ENCODE measurements around the gene ZFYVE21. TPM values are rescaled to one million over a fixed set of nuclear protein-coding genes. Genes with fewer than 3 reads are reported as not detected.
A peak's percentile ranks its signal among the peaks of the same experiment; 100 is the strongest.

ZFYVE21 gene
- total RNA-seq, 1 donor from 2014 or later: 41.7 TPM

GRCh38 chr14:103709814-103710213, 5.8 kb upstream of the ZFYVE21 start:
- Mint-ChIP-seq H3K9me3 (no peaks in the 10 kb centered on the region), H3K36me3 (peaks cover 3% of the 10 kb centered on the region), H3K27me3 (no peaks in the 10 kb centered on the region), H3K27ac (no peak overlapping the region), H3K4me1 (ENCODE audit: unreplicated experiment) (peaks cover 14% of the 10 kb centered on the region), H3K4me3 (no peak overlapping the region)
- no peak for DNase-seq (ENCODE audit: extremely low spot score, unreplicated experiment)
- TF ChIP-seq, protein P1, sequence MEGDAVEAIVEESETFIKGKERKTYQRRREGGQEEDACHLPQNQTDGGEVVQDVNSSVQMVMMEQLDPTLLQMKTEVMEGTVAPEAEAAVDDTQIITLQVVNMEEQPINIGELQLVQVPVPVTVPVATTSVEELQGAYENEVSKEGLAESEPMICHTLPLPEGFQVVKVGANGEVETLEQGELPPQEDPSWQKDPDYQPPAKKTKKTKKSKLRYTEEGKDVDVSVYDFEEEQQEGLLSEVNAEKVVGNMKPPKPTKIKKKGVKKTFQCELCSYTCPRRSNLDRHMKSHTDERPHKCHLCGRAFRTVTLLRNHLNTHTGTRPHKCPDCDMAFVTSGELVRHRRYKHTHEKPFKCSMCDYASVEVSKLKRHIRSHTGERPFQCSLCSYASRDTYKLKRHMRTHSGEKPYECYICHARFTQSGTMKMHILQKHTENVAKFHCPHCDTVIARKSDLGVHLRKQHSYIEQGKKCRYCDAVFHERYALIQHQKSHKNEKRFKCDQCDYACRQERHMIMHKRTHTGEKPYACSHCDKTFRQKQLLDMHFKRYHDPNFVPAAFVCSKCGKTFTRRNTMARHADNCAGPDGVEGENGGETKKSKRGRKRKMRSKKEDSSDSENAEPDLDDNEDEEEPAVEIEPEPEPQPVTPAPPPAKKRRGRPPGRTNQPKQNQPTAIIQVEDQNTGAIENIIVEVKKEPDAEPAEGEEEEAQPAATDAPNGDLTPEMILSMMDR (conservative IDR thresholded peaks at IDR 0.05): no peak

GRCh38 chr14:103710771-103711377, 4.7 kb upstream of the ZFYVE21 start:
- Mint-ChIP-seq H3K4me3 (peak overlapping the region; percentile 25), H3K27me3 (peaks cover 3% of the 10 kb centered on the region), H3K36me3 (peaks cover 6% of the 10 kb centered on the region), H3K9me3 (no peaks in the 10 kb centered on the region), H3K27ac (no peak overlapping the region), H3K4me1 (ENCODE audit: unreplicated experiment) (peaks cover 15% of the 10 kb centered on the region)
- TF ChIP-seq, protein P1 (conservative IDR thresholded peaks at IDR 0.05): no peak
- DNase-seq (ENCODE audit: extremely low spot score, unreplicated experiment): no peak

GRCh38 chr14:103711516-103712431, 3.8 kb upstream of the ZFYVE21 start:
- TF ChIP-seq, protein P1 (conservative IDR thresholded peaks at IDR 0.05): no peak
- no peak overlapping the region for H3K27ac Mint-ChIP-seq

DNA sequence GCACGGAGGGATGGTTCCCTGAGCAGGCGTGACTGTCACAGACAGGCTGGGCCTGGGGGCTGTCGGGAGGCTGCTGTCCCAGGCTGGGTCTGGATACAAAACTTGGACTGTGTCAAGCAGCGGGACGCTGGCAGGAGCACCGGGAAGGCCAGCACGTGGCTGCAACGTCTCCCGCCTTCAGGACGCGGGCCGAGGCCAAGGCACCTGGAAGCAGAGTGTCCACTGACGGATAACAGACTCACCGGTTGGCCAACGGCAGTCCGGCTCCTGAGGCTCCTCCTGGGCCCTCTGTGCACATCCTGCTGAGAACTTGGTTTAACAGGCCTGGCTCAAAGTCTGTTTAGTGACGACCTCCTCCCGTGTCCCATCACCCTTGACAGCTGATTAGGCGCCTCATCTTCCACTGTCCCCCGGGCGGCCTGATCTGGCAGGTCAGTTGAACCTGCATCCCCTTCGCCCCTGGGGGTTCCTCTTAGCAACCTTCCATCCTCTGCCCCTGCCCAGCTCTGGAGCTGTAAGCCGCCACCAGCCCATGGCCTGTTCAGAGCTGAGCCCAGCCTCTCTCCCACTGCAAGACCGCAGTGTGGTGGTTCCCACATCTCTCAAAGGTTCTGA, 2.9 kb upstream of the ZFYVE21 start:
- H3K27ac Mint-ChIP-seq: peak overlapping the region; percentile 64
- H3K4me3 Mint-ChIP-seq: peak overlapping the region; percentile 32
- H3K4me1 Mint-ChIP-seq (ENCODE audit: unreplicated experiment): peaks cover 27% of the 10 kb centered on the region
- peaks cover 6% of the 10 kb centered on the region for H3K36me3 Mint-ChIP-seq
- TF ChIP-seq, protein P1 (conservative IDR thresholded peaks at IDR 0.05): no peak
- DNase-seq (ENCODE audit: extremely low spot score, unreplicated experiment): no peak
- H3K27me3 Mint-ChIP-seq: peaks cover 3% of the 10 kb centered on the region
- H3K9me3 Mint-ChIP-seq: no peaks in the 10 kb centered on the region

More at GRCh38 chr14:103711516-103712431, 3.8 kb upstream of the ZFYVE21 start:
- no peak for DNase-seq (ENCODE audit: extremely low spot score, unreplicated experiment)
- no peaks in the 10 kb centered on the region for H3K9me3 Mint-ChIP-seq
- H3K36me3 Mint-ChIP-seq: peaks cover 6% of the 10 kb centered on the region
- peaks cover 17% of the 10 kb centered on the region for H3K4me1 Mint-ChIP-seq (ENCODE audit: unreplicated experiment)
- H3K4me3 Mint-ChIP-seq: no peak overlapping the region
- H3K27me3 Mint-ChIP-seq: peaks cover 3% of the 10 kb centered on the region

DNA sequence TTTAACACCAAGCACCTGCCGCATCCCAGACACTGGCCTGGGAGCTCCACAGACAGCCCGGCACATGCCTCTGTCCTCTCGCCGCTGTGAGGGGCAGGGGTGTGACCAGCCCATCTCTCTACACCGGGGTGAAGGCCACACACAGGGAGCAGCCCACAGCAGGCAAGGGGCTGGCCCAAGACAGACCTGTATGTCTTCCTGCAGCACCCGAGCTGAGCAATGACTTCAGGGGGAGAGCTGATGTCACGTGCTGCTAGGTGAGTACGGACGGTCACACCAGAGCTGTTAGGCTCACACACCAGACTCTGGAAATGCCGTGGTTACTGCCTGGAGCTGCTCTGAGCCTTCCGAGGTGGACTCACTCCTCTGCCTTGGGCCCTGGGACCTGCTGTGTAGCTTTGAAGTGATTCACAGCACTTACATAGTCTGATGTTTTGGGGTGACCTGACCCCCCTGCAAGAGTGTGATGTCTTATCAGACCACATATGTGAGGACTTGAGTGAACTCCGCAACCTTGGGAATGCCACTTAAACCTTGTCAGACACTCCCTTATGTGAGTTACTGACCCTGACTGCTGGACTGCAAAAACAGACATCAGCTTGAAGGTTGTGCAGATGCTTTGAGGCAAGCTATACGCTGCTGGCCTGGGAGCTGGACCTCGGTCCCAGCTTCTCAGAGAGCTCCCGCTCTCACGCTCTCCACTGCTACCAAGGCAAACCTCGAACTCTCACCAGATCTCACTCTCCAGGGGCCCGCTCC, 2.1 kb upstream of the ZFYVE21 start:
- DNase-seq (ENCODE audit: extremely low spot score, unreplicated experiment): no peak
- TF ChIP-seq, protein P1 (conservative IDR thresholded peaks at IDR 0.05): no peak
- Mint-ChIP-seq H3K27ac (peak overlapping the region; percentile 64), H3K9me3 (no peaks in the 10 kb centered on the region), H3K27me3 (peaks cover 3% of the 10 kb centered on the region), H3K4me1 (ENCODE audit: unreplicated experiment) (peaks cover 32% of the 10 kb centered on the region), H3K4me3 (peak overlapping the region; percentile 83), H3K36me3 (peaks cover 6% of the 10 kb centered on the region)
